HG02943 (cell line): Measurements from ENCODE around the gene FAN1.

ENCODE experiments used
- ATAC-seq: cut with Tn5 transposase; IDR thresholded peaks from one replicate; pipeline ENCODE4 v1.9.1; 2021; ENCODE audit warnings: mild to moderate bottlenecking, low read depth, moderate library complexity; ENCODE audit not compliant: unreplicated experiment

FAN1 gene

GRCh38 chr15:30919877-30920550 is 16.3 kb downstream of the FAN1 start:
- no peak for ATAC-seq

DNA sequence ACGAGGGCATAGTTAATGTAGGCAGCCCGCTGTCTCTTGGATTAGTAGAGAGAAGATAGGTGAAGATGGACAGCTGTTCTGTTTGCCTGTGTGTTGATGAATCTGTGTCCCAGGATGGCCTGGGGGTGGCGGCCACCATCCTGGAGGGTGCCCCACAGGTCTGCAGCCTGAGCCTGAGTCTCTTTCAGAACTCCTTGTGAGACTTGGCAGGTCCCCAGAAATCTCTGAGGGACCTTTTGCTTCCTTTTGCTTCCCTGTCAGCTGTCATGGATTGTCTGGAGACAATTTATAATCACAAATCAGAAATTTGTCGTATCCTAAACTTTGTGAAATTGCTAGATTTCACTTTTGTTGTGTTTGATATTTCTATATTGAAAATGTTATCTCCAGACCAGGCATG is 17.4 kb downstream of the FAN1 start:
- no peak for ATAC-seq

GRCh38 chr15:30921781-30922479 is 18.2 kb downstream of the FAN1 start:
- ATAC-seq, result no peak

DNA sequence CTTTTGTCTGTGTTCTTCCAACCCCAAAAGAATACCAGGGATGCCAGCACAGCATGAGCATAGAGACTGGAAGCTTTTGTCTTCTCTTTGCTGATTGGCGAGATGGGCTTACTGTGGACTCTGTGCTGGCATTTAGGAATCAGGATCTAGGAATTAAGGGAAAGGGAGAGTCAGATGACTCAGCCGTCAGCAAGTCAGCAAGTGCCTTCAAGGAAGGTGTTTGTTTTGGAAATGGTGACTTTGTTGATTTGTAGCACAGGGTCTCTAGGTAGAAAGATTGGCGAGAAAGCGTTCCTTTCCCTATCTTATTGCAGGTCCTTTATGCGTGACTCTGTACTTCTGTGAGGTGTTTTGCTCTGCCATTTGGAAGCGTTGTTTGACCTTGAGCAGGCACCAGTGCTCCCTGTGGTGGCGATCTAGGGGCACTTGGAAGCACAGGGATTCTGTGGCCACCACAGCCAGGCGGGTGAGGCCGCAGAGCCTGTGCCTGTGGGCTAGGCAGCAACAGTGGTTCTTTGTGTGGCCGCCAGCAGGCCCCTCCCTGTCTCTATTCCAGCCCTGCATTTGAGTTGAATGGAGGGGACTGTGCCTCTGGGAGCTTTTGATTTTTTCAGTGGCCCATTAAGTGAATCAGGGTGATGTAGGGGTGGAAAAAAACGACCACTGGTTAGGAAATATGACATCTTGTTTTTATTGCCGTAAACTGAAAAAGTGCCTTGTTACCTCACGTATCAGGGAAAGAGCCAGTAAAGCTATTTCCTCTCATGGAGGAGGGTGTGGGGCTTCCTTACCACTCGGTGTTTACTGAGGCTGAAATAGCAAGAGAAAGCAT is 19.0 kb downstream of the FAN1 start:
- ATAC-seq, result no peak

DNA sequence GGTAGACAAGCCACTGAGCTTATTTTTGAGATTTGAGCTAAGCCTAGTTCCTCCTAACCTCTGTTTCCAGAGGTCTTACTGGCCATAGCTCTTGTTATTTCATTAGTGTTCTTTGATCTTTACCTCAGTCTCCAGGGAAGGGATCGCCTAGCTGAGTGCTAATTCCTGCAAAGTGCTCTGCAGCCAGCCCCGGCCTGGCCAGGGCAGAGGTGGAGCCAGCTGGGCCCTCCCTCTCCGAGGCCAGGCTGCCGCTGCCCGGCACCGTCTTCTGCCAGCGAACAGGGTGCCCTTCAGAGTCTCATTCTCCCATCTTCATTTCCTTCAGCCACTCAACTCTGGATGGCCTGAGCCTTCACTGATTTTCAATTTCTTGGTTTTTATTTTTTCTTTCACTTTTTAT is 19.7 kb downstream of the FAN1 start:
- no peak for ATAC-seq

DNA sequence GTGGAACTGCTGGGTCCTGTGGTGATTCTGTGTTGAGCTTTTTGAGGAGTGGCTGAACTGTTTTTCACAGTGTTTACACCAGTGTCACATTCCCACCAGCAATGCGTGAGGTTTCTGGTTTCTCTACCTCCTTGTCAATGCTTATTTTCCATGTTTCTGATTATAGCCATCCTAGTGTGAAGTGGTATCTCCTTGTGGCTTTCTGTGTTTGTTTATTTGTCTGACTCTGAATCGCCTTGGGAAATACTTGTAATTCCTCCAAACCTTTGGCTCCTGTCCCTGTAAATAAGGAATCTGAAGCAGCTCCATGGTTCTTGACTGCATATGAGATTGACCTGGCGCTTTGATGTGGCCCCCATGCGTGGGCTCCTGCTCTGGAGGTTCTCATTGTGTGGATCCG is 20.6 kb downstream of the FAN1 start:
- ATAC-seq, result no peak

DNA sequence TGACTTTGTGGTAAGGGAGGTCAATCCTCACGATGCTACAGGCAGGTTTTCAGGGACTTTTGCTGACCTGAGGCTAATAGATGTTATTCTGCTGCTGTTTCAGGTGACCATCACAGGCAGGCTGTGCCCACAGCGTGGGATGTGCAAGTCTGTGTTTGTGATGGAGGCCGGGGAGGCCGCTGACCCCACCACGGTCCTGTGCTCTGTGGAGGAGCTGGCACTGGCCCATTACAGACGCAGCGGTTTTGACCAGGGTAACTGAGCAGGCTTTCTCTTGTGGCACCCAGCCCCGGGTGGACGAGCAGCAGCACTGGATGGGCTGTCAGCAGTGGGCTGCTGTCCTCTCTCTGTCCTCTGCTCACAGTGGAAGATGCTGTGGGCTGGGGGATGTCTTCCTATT is 22.0 kb downstream of the FAN1 start:
- ATAC-seq, result no peak

- ATAC-seq, result no peak
These were observed 22.4 kb downstream of the FAN1 start for GRCh38 chr15:30926161-30926560.

GRCh38 chr15:30927148-30927761 is 23.5 kb downstream of the FAN1 start:
- ATAC-seq, result no peak

DNA sequence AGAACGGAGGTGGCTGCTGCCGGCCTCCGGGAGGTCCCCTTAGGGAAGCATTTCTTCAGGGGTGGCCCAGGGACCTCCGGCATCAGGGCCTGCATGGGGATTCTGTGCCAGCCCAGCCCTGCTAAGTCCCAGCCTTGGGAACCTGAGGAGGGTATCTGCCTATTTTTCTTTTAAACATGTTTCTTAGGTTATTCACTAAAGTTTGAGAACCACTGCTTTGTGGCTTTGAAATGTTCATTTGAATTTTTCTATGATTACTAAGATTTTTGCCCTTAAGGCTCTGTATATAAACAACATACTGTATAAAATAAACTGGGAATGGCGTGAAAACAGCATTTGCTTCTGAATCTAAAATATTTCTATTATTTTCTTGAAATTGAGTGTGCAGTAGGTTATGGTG is 24.4 kb downstream of the FAN1 start:
- ATAC-seq, result no peak

DNA sequence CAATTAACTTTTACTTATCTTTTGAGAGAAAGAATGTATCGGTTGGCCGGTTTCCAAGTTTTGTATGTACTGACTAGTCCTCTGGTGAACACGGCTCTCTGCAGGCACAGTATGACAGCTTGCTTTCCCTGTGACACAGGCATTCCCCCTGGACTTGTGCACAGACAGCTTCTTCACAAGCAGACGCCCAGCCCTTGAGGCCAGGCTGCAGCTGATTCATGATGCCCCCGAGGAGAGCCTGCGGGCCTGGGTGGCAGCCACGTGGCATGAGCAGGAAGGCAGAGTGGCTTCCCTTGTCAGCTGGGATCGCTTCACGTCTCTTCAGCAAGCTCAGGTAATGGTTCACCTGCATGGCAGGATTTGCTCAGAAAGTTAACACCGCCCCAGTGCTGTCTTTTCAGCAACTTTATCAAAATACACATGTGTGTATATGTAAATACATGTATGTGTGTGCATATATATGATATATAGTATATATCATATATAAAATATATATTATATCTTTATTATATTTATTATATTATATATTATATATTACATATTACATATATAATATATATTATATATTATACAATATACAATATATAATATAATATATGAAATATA is 25.5 kb downstream of the FAN1 start:
- ATAC-seq, result no peak

- no peak for ATAC-seq
These were observed 26.3 kb downstream of the FAN1 start for GRCh38 chr15:30929982-30930381.

DNA sequence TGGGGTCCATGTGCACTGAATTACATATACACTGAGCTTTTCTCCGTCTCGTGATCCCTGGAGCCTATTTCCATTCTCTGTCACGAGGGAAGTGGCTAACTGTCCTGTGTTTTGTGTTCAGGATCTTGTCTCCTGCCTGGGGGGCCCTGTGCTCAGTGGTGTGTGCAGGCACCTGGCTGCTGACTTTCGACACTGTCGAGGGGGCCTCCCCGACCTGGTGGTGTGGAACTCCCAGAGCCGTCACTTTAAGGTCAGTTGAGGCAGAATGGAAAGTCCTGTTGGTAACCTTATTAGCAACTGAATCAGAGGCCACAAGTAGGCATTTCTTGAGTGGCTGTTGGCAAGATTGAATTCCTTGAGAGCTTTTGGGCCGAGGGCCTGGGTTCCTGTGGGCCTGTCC is 26.7 kb downstream of the FAN1 start:
- no peak for ATAC-seq

- ATAC-seq, result no peak
These were observed 29.6 kb downstream of the FAN1 start for GRCh38 chr15:30933293-30933692.

DNA sequence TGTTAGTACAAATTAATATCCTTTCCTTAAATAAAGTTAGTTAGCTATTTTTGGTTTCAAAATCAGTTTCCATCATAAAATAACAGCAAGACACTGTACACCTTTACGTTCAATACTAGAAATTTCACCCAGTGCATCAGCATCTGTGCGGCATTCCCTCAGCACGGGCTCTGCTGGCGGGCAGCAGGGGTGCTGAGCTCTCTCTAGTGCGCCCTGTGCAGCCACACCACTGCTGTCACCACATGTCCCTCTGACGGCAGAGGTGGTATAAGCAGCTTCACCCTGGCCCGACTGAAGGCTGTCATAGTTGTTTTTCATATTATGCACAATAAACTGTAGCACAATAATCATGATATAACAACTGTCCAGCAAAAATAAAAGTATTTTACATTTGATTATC is 35.4 kb downstream of the FAN1 start:
- no peak for ATAC-seq

- no peak for ATAC-seq
These were observed 36.6 kb downstream of the FAN1 start for GRCh38 chr15:30940359-30940758.

- no peak for ATAC-seq
These were observed 37.8 kb downstream of the FAN1 start for GRCh38 chr15:30941520-30941919.

DNA sequence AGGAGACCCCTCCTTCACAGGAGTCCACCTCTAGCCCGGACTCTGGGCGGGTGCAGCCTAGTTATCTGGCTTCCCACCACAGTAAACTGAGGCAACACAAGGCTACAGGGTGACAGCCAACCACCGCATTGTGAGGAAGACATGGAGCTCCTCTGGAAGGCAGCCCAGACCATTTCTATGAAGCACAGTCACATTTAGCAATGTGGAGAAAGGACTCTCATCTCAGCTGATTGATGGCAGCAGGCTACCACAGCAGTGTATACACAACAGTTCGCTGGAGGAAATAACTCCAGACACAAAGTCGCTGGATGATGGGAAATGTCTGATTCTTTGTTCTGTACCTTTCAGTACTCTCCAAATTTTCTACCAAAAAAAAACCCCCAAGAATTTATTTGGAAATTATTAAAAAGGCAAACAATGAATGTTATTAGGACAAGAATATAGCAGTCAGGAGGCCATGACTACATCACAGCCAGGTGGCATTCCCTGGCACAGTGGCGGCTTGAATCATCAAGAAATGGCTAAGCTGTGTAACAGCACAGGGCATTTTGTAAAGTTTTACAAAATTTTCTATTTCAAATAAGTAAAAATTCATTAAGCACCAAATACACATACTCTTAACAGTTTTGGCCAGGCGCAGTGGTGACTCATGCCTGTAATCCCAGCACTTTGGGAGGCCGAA is 40.1 kb downstream of the FAN1 start:
- ATAC-seq, result no peak

DNA sequence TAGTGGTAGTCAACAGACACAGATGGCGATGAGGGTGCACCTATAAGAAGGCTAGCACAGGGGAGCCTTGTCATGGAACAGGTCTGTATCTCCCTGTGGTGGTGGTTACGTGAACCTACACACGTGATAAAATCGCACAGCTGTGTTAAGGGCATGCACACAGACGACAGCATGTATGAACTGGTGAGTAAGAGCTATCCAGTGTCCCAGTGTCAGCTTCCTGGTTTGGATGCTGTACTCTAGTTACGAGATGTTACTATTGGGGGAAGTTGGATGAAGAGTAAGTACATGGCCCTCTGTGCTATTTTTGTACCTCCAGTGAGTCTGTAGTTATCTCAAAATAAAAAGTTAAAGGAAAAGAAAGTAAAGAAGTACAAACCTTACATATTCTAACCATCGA is 49.5 kb downstream of the FAN1 start:
- no peak for ATAC-seq

GRCh38 chr15:30953731-30954378 is 50.1 kb downstream of the FAN1 start:
- ATAC-seq, result no peak
